Hematopoietic multipotent progenitor cell treated with erythropoietin and hydrocortisone succinate and interleukin-3 and kit ligand, for 15 days (in vitro differentiated cells): Measurements from ENCODE around the gene DLG2.

ENCODE experiments used
- DNase-seq: peaks from one replicate; pipeline ENCODE4 v3.0.0-alpha.2; 2015; ENCODE audit warnings: low spot score

The DLG2 gene

DNA sequence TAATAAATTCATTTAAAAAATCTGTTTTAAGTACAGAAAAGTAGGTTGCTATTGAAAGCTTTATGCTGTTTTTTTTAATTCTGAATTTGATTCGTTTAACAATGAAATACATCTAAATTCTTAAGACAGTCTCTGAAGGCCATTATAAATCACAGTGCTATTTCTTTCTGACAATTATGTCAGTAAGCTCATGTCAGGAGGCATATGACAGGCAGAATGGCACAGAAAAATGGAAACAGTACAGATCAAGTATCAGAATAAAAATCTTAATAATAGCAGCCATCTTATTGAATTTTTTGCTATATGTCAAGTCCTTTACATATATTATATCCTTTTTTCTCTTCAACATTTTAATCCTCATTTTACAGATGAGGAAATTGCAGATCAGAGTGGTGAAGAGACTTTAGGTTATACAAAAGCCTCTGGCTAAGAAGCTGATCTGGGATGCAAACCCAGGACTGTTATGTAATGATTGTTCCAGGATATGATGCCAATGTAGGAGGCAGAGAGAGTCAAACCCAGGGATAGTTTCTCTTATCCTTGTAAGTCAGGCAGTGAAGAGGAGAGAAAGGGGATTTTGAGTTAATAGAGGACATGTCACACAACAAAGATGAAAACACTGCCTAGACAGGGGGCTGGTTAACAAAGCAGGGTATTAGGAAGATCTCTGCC, 2057.9 kb downstream of the DLG2 start:
- no peak for DNase-seq

DNA sequence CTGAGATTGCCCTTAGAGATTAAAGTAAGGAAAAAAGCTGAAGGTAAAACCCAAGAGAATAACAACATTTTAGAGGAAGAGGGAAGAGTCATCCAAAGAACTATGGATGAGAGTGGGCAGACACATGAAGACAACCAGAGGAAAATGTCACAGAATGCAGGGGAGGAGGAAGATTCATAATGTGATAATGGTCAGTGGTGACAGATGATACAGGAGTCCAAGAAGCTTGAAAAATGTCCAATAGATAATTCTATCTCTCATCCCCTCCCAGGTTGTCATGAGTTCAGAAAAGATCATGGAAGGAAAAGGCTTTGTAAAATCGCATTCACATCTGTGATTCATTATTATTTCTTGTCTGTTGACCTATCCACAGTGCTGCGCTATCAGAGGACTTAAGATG, 2058.6 kb downstream of the DLG2 start:
- no peak for DNase-seq

DNA sequence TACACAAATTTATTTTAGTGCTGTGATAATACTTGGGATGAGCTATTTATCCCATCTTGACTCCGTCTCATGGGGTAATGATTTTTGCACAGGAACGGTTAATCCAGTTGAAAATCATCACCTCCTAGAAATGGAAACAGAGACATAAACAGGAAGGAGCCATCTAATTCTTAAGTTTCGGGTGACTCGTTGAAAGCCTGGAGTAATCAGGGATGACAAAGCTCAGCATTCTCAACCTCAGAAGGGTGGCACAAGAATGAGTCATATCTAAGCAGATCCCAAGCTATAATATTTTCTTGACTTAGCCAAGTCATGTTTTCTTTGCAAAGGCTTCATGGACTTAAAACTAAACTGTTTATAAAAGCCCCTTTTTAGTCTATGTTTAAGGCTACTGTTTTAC, 2060.2 kb downstream of the DLG2 start:
- DNase-seq: no peak

DNA sequence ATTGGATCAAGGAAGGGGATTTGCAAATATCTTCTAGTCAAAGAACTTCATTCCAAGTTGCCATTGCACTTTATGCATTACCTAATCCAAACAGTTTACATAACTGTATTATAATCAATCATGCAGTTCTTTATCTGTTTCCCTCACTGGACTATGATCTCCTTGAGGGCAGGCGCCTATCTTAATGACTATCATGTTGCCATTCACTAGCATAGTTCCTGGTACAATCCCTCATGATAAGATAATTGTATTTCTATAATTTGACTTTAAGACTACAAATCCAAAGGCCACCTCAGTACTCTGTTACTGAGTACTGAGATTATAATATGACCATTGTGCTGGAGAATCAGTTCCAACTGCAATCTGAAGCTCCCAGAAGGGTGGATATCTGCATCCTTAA, 2062.3 kb downstream of the DLG2 start:
- DNase-seq: no peak

DNA sequence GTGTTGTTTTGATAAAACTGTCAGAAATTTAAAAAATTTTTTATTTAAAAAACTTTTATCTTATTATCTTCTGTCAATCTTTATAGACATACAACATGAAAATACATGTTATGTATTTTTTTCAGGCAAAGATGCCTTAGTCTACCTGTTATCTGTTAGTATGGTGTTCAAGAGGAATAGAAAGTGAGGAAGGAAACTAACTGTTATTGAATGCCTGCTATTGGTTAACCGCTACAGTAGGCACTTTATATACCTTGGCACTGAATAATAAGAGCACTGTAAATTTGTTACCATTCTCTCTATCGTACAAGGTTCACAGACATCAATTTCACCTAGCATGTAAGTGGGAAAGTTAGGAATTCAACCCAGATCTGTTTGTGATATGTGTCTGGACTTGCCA, 2068.9 kb downstream of the DLG2 start:
- no peak for DNase-seq

DNA sequence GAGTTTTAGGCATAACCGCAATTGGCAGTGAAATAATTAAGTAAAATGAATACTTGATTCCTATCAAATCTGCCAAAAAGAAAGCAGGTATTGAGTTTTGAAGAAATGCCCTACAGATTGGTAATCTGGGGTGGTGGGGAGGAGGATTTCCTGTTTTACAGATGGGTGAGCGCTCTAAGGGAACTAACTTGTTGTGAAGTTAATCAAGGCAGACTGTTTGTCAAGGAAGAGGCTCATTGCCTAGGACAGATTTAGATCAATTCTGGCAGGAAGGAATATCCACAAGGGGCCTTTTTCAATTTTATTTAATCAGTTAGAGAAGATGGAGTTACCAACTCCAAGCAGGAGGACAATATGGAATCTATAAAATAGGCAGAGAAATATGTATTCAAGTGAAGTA, 2069.5 kb downstream of the DLG2 start:
- no peak for DNase-seq

DNA sequence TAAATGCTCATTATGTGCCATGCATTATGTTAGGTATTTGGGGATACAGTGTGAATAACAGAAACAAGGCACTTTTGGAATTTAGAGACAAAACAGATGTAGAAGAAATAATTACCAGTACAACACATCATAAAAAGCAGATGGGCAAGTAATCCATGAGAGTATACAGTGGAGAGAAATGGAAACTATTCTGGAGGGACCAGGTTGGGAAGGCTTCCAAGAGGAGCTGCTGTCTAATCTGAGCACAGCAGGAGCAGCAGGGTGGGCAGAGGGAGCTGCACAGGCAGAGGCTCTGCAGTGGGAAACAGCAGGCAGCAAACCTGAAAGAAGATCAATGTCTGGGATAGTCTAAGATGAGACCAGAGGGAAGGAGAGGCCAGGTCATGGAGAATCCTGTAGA, 2072.3 kb downstream of the DLG2 start:
- DNase-seq: no peak

DNA sequence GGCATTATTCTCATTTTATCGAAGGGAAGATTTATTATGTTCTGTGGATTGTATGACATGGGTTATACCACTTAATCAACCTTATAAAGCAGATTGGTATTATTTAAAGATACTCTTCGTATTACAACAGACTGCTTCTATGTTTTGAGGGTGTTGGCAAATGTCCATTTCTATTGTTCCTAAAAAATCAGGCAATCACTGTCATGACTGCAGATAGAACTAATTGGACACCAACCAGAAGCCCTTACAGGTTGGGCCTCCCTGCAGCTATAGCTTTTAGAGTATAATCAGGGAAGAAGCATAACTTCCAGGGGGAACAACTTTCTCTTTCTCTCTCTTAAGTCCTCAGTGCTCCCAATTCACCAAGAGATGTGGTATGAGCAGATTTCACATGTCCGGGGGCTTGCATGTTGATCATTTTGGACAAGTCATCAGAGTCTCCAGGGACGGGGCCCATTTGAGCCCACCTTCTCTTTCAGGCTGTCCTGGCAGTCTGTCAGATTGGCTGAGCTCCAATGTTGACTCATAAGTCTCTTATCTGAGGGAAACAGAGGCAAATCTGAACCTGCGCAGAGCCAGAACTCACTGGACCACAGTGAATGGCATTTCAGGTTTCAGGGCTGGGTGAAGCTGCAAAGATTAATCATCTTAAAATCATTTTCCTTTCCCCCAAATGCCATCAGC, 2077.0 kb downstream of the DLG2 start:
- no peak for DNase-seq

DNA sequence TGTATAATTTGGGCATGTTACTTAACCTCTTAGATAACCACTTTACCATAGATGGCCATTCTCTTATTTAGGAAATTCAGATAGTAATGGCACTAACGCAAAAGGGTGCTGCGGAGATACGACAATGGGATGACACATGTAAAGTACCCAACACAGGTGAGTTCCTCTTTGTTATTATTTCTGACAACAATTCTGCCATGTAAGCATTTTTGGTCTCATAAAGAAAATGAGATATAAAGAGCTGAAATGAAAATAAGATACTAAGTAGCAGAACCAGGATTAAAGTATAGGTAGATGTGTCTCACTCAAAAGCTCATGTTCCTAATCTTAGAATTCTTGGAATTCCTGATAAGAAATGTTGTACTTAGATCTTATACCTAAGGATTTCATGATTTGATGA, 2080.8 kb downstream of the DLG2 start:
- DNase-seq: no peak

DNA sequence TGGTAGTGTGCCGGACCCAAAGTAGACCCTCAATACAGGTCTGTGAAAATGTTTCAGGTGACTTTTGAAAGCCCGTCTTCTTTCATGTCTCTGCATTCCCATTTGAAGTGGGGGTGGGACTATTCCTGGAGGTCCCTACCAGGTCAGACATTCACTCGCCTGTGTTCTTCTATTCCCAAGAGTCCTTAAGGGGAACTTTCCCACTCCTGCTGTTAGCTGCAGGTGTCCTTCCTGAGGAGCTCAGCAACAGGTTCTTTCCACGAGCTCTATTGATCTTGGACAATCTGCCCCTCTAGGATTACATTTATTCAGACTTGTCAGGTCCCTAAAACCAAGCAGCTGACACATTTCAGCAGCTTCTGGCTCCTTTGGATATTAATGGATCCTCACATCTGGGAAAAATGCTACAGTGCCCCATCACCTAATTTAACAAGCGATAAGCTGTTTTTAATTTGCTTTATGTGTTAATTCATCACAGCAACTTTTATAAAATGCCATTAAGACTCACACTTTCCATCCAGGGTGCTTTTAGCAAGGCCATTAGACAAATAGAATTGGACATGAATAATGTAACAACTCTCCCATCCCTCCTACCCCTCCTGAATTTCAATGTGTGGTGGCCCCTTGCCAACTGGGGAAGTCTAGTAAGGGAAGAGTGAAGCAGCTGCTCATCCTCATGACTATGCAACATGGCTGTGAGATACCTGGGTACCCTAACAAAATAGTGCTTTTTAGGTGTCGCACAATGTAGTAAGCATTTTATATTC, 2081.5 kb downstream of the DLG2 start:
- no peak for DNase-seq

DNA sequence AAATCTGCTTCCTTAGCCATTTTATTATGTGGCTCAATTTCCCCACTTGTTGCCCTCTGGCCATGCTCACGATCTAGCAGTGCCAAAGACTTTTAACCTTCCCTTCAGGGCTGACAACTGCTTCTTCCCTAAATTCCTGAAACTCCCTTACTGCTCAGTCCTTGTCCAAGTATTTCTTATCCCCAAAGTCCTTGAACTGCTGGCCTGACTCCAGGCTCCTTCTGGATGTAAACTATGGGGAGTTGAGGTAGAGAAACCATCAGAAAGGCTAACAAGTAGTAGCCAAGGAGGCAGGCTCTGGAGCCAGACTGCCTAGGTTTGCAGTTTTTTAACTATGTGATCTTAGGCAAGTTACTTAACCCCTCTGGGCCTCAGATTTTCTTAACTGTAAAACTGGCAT, 2082.3 kb downstream of the DLG2 start:
- DNase-seq: no peak

DNA sequence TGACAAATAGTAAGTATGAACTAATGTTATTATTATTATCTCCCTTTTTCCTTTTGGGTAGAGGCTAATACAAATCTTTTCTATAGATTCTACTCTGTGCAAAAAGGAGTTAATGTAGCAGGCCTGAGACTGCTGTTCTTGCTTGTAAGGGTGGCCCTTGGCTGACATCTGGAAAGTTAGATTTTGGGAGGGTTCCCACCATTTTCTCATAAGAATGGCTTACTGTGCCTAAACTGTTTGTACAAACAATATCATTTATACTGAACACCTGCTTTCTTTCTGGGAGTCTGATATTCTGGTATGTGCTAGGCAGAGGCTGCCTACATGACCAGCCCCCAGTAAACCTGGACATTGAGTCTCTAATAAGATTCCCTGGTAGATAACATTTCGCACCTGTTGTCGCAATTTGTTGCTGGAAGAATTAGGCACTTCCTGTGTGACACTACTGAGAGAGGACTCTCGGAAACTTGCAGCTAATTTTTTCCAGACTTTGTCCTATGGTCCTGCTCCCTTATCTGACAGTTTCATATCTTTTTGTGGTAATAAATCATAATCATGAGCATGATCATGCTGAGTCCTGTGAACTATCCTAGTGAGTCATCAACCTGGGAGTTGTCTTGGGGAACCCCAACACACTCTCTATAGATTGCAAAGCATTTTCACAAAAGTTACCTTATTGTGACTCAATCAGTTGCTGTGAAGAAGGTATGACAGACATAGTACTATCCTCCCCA, 2083.3 kb downstream of the DLG2 start:
- DNase-seq: no peak

DNA sequence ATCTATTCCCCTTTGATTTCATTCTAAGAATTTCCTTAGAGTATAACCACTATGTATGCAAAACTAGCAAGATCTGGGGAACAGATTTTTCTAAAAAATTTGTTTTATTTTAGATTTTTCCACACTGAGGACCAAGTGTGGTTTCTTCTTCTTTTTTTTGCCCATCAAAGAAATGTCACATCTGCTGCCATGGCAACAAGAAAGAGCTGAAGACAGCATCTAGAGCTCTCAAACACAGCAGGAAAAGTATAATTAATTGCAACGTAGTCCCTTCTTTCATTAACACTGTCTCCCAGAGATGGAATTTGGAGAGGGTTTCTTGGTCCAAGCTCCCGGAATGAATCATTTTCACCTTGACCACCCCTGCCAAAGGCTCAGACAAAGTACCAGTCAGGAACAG, 2084.3 kb downstream of the DLG2 start:
- DNase-seq: no peak

DNA sequence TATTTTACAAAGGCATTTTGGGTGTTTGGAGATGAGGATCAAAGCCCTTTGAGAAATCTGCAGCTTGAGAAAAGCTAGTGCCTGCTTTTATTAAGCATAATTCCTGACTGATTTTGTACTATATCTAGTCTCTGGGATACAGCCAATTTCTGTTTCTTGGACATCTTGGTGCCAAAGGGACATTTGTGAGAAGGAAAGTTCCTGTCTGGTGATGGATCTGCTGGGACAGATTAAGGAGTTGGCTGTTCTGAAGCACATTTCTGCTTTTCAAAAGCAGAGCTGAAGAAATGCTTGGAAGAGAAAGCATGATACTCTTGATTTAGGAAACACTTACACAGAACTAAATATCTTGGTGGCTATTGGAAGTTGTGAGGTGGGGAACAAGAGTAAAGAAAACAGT, 2086.4 kb downstream of the DLG2 start:
- DNase-seq: no peak

DNA sequence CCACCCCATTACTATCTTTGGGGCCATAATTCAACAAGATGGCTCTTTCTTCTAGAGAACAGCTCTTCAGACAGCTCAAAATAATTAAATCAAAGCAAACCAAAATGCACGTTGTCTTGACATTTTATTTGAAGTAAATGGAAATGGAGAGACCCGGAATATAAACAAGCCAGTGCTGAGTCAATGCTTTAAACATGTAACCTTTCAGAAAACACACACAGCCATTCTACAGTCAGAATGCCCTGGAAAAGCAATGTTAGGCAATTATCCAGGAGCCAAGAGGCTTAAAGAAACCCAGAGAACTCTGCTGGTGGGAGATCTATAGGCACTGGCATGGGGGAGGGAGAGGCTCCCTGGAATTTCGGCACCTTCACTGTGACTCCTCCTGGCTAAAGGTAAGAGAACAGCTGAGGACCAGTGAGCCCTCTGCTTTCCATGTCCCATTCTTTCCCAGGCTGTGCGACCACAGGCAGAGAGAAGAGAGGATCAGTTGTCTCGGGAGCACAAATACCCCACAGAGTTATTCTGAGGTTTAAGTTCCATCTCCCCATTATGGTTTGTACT, 2086.9 kb downstream of the DLG2 start:
- no peak for DNase-seq

DNA sequence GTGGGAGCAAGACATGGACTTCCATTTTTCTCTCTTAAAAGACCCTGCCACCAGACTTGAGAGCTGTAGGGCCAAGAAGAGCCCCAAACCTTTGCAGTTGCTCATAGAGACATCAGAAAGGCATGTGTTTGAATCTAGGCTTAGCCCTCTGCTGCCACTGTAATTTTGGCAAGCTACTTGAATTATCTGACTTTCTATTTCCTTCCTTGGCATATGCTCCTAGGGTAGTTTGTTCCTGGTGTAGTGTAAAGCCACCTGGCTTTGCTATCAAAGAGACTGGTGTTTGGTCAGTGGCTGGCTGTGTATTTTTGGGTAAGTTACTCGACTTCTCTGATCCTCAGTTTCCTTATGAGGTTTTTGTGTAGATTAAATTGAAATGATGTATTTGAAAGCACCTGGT, 2088.9 kb downstream of the DLG2 start:
- DNase-seq: no peak

DNA sequence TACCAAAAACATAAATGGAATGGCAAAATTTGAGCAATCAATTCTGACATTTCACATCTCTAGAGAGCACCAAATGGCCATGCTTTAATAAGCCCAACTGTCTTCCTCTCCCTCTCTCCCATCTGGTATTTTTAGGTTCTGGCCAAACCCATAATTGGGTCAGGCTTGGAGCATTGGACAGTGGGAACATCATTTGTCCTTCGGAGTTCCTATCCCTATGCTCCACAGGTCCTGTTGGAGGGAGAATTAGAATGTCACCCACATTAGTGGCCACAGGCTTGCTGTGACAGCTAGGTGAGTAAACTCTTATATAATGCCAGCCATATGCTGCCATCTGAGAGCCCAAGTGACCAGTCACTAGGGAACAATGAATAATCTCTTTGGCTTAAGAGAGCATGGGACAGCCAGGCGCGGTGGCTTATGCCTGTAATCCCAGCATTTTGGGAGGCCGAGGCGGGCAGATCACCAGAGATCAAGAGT, 2090.0 kb downstream of the DLG2 start:
- no peak for DNase-seq

DNA sequence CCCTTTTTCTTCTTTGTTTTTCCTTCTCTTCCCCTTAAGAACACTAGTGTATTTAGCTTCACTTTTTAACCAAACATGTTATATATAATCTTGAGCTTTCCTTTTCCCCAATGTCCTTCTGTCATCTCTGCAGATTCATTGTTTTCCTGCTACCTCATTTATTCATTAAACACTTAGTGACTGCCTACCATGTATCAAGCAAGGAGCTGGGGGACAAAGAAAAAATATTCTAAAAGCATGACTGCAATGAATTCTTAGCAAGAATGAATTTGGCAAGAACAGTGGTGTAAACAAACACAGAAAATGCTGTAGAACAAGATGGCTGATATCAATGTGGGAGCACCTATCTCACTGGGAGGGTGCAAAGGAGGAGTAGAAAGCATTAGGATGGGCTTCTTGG, 2094.0 kb downstream of the DLG2 start:
- no peak for DNase-seq

DNA sequence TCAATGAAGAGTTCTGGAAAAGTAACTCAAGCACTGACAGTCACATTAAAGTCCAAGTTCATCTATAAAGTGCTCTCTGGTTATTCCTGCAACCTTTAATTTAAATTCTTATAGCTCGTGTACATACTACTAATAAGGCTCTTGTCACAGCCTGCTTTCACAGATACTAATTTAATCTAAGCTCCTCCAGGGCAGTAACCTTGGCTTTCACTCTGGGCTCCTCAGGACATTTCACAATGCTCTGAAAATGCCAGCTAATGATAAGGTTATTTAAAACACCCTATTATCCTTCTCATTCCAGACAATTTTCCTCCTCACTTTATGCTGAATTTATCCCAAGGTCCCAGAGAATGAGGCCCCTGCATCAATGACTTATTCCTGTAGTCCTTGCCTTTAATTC, 2098.3 kb downstream of the DLG2 start:
- DNase-seq: no peak

DNA sequence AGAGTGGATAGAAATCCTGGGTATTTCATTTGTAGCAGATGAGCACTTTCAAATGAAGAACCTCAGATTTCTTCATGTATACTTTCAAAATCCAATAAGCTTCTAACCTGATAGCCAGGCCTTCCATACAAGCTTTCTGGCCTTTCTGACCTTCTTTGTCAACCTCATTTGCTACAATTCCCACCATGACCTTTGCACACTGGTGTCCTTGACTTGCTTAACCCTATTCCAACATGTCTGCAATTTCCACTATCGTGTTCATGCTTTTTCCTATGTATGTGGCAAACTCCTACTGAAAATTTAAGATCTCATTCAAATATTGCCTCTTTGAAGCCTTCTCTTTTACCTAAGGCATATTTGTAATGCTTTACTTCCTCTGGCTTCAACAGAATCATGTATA, 2098.9 kb downstream of the DLG2 start:
- DNase-seq: no peak

DNA sequence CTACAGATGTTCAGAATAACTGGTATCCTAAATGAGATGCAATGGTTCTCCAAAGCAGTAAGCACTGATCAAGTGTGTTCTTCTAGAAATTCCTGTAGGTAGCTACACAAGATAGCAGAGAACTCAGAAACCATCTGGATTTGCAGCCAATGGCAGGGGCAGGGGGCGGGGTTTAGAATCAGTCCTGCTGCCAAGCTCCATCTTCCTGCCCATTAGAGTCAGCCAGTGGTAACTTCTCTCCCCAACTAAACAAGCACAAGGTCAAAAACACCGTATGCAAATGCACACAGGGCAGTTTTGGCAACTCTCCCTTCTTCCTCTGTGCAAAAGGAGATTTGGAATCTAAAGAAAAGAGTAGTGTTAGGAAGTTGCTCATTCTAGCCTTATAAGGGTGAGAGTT, 2103.5 kb downstream of the DLG2 start:
- DNase-seq: no peak

DNA sequence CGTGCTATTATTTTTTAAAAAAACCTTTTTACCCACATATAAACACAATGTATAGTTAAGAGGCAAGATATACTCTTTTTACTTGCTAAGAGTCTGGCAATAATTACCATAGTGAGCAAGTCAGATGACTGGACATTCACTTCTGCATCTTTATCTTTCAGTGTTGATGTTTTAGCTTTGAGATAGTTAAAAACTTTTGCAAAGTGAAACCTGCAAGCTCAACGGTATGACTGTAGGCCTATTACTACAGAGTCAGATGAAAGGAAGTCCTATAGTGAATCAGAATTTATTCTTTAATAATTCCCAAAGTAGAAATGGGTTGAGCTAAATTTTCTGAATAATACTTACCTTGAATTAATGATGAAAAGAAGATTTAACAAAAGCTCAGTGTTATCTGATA, 2104.2 kb downstream of the DLG2 start:
- no peak for DNase-seq
